Transverse colon (tissue), 4 donors: ENCODE results near the gene SEMA4D. TPM values are rescaled to one million over a fixed set of nuclear protein-coding genes. Genes with fewer than 3 reads are reported as not detected.

Experiments used
- DNase-seq: peaks from one replicate; pipeline ENCODE4 v3.0.0-alpha.2; 2019
- H3K27ac ChIP-seq, 4 donors: fragments of 200-600 bp; sonication (generic); 2 replicates each; pipeline ENCODE4 v1.5.1; 2016 to 2018; ENCODE audit warnings: inconsistent platforms in 4 of 4
- H3K27me3 ChIP-seq: fragments of 200-600 bp; sonication (generic); 2 replicates; pipeline ENCODE4 v1.5.1; 2017; ENCODE audit warnings: inconsistent platforms
- H3K36me3 ChIP-seq, 4 donors: fragments of 200-600 bp; sonication (generic); 2 replicates each; pipeline ENCODE4 v1.5.1; 2017 to 2019; ENCODE audit warnings: inconsistent platforms in 4 of 4
- H3K4me1 ChIP-seq, 4 donors: fragments of 200-600 bp; sonication (generic); 2 replicates each; pipeline ENCODE4 v1.5.1; 2017 to 2020; ENCODE audit warnings: inconsistent platforms in 4 of 4
- H3K4me3 ChIP-seq, 4 donors: fragments of 200-600 bp; sonication (generic); 1 replicate in 1 of 4; 2 replicates in 3 of 4; pipeline versions ENCODE4 v1.5.1 to v1.6.1; 2017 to 2019; ENCODE audit warnings: inconsistent platforms in 4 of 4
- H3K9me3 ChIP-seq, 2 donors: fragments of 200-600 bp; sonication (generic); 2 replicates each; pipeline ENCODE4 v1.5.1; 2017 to 2019; ENCODE audit warnings: inconsistent platforms in 2 of 2
- EP300 ChIP-seq: sonication (generic); formaldehyde crosslinking; IDR thresholded peaks from one replicate; pipeline ENCODE4 v1.6.1; 2017; ENCODE audit warnings: antibody characterized with exemption, low read depth
- POLR2A ChIP-seq: fragments of 450-650 bp; IDR thresholded peaks from one replicate; pipeline ENCODE4 v1.6.1; 2016; ENCODE audit warnings: antibody characterized with exemption, mild to moderate bottlenecking, moderate library complexity
- POLR2AphosphoS5 ChIP-seq, 3 donors: sonication (generic); formaldehyde crosslinking; IDR thresholded peaks; one replicate each; pipeline ENCODE4 v1.6.1; 2016; ENCODE audit warnings: antibody characterized with exemption in 3 of 3
- WGBS, 2 donors: methylation state at CpG; one replicate each; pipeline ENCODE4 v1.1.5; 2018; ENCODE audit warnings: low coverage in 1 of 2; 5-methylcytosine and 5-hydroxymethylcytosine counted together
- in situ Hi-C, 4 donors: fragments of 200-750 bp; cut with MboI; loops; one replicate each; pipeline versions ENCODE4 v1.15.0 to v1.15.1; 2017; ENCODE audit warnings: low sequenced_read_pairs in 3 of 4, low pct_ligation_motif_present in 1 of 4, low pct_unique_long_range_greater_than_20kb in 1 of 4
- intact Hi-C: fragments of 100-400 bp; cut with DNase I; formaldehyde crosslinking; loops from one replicate; pipeline ENCODE4 v1.15.1; 2023; ENCODE audit warnings: low total_unique reads
- total RNA-seq, 4 donors: library from RNA; depleted of rRNA; stranded (reverse); fragments of >200 nt; gene quantifications; one replicate each; pipeline ENCODE4 v1.1.0, GENCODE V29; 2016
- TF ChIP-seq, protein P1 (sequence below), 5 experiments: fragments of 200-600 bp in 3 of 5; fragments of 450-650 bp in 2 of 5; sonication (generic) in 3 of 5; IDR thresholded peaks; 1 replicate in 2 of 5; 2 replicates in 3 of 5; pipeline ENCODE4 v1.5.1; 2016 to 2017; ENCODE audit warnings: antibody characterized with exemption in 5 of 5, inconsistent platforms in 3 of 5, mild to moderate bottlenecking in 2 of 5, moderate library complexity in 1 of 5

Gene SEMA4D
- total RNA-seq, 4 donors from 2014 or later, result 8.7 to 29.1 (median 14.5) TPM

DNA sequence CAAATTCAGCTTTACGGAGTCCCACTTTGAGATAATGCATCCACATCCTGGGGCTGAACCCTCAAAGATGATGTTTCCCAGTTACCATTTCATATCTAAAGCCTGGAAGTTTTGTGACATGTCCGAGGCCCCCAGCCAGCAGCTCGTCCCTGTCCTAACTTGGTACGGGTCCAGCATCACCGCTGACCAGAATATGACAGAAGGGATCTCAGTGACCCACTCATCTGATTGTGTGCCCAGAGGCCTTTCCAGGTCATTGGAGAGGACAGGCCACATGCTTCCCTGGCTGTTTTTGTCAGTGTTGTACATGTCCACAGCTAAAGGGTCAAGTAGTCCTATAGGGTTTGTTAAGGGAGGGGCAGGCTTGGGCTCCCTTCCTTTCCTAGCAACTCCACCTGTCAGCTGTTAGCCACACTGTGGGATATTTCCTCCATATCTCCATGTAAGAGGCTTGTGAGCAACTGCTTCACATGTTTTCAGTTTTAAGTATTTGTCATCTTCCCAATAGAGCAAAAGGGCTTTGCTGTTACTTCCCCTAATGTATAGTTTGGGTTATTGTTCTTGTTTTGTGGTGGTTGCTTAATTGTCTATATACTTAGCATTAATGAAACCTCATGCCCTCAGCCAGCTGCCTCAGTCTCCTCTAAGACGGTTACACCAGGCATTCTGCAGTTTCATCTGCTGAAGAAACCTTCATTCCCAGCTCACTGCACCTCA, 146.2 kb downstream of the SEMA4D start:
- 96 to 100% methylated on average over 2 to 6 of the region's 6 CpGs for WGBS, 2 donors
- H3K9me3 ChIP-seq, result no peaks in the 10 kb centered on the region
- no peak for DNase-seq
- no peak overlapping the region for H3K27ac ChIP-seq
- H3K36me3 ChIP-seq, result peaks cover 0 to 67% (median 34%) of the 10 kb centered on the region in 4 donors
- no peak overlapping the region for H3K4me3 ChIP-seq
- intact Hi-C loops (no loop called here), in situ Hi-C loops (no loop called here)
- no peaks in the 10 kb centered on the region for H3K27me3 ChIP-seq
- no peaks in the 10 kb centered on the region for H3K4me1 ChIP-seq
- TF ChIP-seq EP300 (no peak), POLR2AphosphoS5 (IDR thresholded peaks at IDR 0.05) (no peak), POLR2A (no peak)
- TF ChIP-seq, protein P1, sequence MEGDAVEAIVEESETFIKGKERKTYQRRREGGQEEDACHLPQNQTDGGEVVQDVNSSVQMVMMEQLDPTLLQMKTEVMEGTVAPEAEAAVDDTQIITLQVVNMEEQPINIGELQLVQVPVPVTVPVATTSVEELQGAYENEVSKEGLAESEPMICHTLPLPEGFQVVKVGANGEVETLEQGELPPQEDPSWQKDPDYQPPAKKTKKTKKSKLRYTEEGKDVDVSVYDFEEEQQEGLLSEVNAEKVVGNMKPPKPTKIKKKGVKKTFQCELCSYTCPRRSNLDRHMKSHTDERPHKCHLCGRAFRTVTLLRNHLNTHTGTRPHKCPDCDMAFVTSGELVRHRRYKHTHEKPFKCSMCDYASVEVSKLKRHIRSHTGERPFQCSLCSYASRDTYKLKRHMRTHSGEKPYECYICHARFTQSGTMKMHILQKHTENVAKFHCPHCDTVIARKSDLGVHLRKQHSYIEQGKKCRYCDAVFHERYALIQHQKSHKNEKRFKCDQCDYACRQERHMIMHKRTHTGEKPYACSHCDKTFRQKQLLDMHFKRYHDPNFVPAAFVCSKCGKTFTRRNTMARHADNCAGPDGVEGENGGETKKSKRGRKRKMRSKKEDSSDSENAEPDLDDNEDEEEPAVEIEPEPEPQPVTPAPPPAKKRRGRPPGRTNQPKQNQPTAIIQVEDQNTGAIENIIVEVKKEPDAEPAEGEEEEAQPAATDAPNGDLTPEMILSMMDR (IDR thresholded peaks at IDR 0.05), result no peak

DNA sequence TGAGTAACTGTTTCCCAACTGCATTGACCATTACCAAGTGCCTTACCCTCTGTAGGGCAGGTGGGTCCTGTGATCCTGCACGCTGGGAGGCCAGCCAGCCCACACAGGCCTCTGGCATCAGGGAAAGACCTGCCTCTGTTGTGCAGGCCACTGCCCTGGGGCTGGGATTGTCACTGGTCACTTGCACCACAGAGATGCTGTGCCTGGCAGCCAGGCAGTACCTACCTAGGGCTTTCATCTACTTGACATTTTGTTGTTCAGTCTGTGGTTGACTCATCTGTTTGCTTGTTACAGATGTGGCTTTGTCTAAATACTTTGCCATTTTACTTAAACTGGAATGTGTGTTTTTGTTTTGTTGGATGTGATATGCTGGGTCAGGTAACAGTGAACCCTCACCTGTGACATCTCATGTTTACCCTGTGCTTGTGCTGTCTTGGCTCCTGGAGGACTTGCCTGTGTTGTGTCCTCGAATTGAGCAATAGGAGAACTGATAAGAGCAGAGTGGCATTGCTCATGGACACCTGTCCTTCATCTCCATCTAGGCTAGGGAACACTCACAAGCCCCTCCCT, 146.8 kb downstream of the SEMA4D start:
- H3K9me3 ChIP-seq, result no peaks in the 10 kb centered on the region
- no peaks in the 10 kb centered on the region for H3K27me3 ChIP-seq
- DNase-seq, result no peak
- H3K27ac ChIP-seq, result no peak overlapping the region
- in situ Hi-C loops, result no loop called here
- H3K4me3 ChIP-seq, result no peak overlapping the region
- intact Hi-C loops, result no loop called here
- 79% methylated on average over 2 of the region's 2 CpGs; no CpG with 5 or more reads in 1 of the 2 donors for WGBS, 2 donors
- H3K4me1 ChIP-seq, result no peaks in the 10 kb centered on the region
- H3K36me3 ChIP-seq, result peaks cover 0 to 70% (median 34%) of the 10 kb centered on the region in 4 donors
- TF ChIP-seq POLR2AphosphoS5 (IDR thresholded peaks at IDR 0.05), result no peak
- no peak for TF ChIP-seq EP300

DNA sequence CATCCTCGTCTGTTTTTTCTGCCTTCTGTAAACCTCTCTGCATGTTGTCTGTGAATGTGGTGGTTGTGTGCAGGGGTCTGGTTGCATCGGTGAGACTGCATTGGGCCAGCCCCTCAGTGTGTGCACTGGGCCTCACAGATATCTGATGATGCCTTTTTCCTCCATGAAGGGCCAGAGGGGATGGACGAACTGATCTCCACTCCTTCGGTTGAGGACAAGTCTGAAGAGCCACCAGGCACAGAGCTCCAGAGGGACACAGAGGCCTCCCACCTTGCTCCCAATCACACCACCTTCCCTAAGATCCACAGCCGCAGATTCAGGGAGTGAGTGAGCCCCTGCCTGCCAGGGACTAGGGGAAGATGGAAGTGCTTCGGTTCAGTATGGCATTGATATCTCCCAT, 148.3 kb downstream of the SEMA4D start:
- Histone ChIP-seq H3K36me3 (peaks cover 0 to 70% (median 32%) of the 10 kb centered on the region in 4 donors), H3K4me1 (no peaks in the 10 kb centered on the region), H3K9me3 (no peaks in the 10 kb centered on the region), H3K27ac (no peak overlapping the region), H3K27me3 (no peaks in the 10 kb centered on the region), H3K4me3 (no peak overlapping the region)
- no peak for TF ChIP-seq EP300
- TF ChIP-seq, protein P1 (IDR thresholded peaks at IDR 0.05), result no peak
- TF ChIP-seq POLR2A, result no peak
- no peak for TF ChIP-seq POLR2AphosphoS5 (IDR thresholded peaks at IDR 0.05)
- 90 to 100% methylated on average over 3 to 6 of the region's 6 CpGs for WGBS, 2 donors
- in situ Hi-C loops, result loop anchor here in 1 of 4 donors (25.0 kb wide), 1 partner anchor 188 kb away; no protein-coding TSS in a partner anchor
- intact Hi-C loops, result no loop called here
- DNase-seq, result no peak

DNA sequence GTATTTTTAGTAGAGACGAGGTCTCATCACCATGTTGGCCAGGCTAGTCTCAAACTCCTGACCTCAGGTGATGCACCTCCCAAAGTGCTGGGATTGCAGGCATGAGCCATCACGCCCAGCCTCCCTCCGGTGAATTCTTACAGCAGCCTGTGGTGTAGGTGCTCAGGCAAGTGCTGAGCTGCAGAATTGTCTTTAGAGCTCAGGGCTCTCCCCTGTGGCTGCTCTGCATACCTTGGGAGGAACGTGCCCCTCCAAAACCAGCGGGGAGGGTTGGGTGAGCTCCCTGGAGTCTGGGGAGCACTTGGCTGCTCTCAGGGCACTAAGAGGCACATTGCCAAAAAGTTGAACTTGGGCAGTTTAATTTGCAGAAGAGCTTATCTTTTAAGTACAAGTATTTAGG, 150.3 kb downstream of the SEMA4D start:
- H3K4me1 ChIP-seq, result no peaks in the 10 kb centered on the region
- WGBS, 2 donors, result 96% methylated on average over 5 of the region's 5 CpGs; no CpG with 5 or more reads in 1 of the 2 donors
- H3K27ac ChIP-seq, result no peak overlapping the region
- in situ Hi-C loops (loop anchor here in 1 of 4 donors (25.0 kb wide), 1 partner anchor 190 kb away; no protein-coding TSS in a partner anchor), intact Hi-C loops (no loop called here)
- no peaks in the 10 kb centered on the region for H3K27me3 ChIP-seq
- H3K36me3 ChIP-seq, result peaks cover under 1 to 75% (median 35%) of the 10 kb centered on the region in 4 donors
- H3K9me3 ChIP-seq, result no peaks in the 10 kb centered on the region
- H3K4me3 ChIP-seq, result no peak overlapping the region
- DNase-seq, result no peak
- TF ChIP-seq POLR2AphosphoS5 (IDR thresholded peaks at IDR 0.05) (no peak), EP300 (no peak), POLR2A (no peak)
- TF ChIP-seq, protein P1 (IDR thresholded peaks at IDR 0.05), result no peak
